Esophagus squamous epithelium (tissue), 4 donors: ENCODE results near the gene NOL4L.

Experiments used
- CTCF ChIP-seq, 6 experiments: fragments of 450-650 bp in 4 of 6; fragments of 200-600 bp in 2 of 6; sonication (generic) in 2 of 6; IDR thresholded peaks; one replicate each; pipeline ENCODE4 v1.5.1; 2016 to 2019; ENCODE audit warnings: antibody characterized with exemption in 6 of 6, mild to moderate bottlenecking in 4 of 6, moderate library complexity in 4 of 6
- POLR2A ChIP-seq, 4 donors: fragments of 450-650 bp; IDR thresholded peaks; one replicate each; pipeline ENCODE4 v1.6.1; 2017; ENCODE audit warnings: antibody characterized with exemption in 4 of 4, mild to moderate bottlenecking in 4 of 4, moderate library complexity in 3 of 4

- TF ChIP-seq CTCF (IDR thresholded peaks at IDR 0.05) (no peak), POLR2A (IDR thresholded peaks at IDR 0.05) (no peak)
Measured at GRCh38 chr20:32621071-32621890, 36.1 kb upstream of the NOL4L start.
